HepG2 (cell line): ENCODE data around the gene EFCAB14. TPM values are rescaled to one million over a fixed set of nuclear protein-coding genes. Genes with fewer than 3 reads are reported as not detected.

Experiments
- AGO2 ChIP-seq: fragments of 200-400 bp; formaldehyde crosslinking; optimal IDR thresholded peaks from 2 replicates; pipeline ENCODE3; 2017; ENCODE audit warnings: mild to moderate bottlenecking, low read depth, low read length, moderate library complexity
- CSRNP2 ChIP-seq: sonication (generic); formaldehyde crosslinking; conservative IDR thresholded peaks from 2 replicates; pipeline ENCODE4 v1.8.0; 2022; ENCODE audit warnings: low read depth, missing genetic modification reagents
- JUN ChIP-seq: sonication (generic); formaldehyde crosslinking; IDR thresholded peaks from 2 replicates; pipeline ENCODE4 v1.4.0; 2020; ENCODE audit warnings: mild to moderate bottlenecking, missing genetic modification reagents
- KDM6A ChIP-seq: IDR thresholded peaks from 2 replicates; pipeline ENCODE4 v1.6.1; 2016; ENCODE audit warnings: low read depth
- MAX ChIP-seq: IDR thresholded peaks from 2 replicates; pipeline ENCODE4 v1.6.1; 2012; ENCODE audit warnings: inconsistent platforms
- MBD4 ChIP-seq: IDR thresholded peaks from 2 replicates; pipeline ENCODE4 v1.6.1; 2012; ENCODE audit warnings: low read length, inconsistent platforms, borderline replicate concordance
- MBNL3 ChIP-seq: fragments of 250-450 bp; sonication (Bioruptor Pico); conservative IDR thresholded peaks from 2 replicates; pipeline ENCODE4 v1.8.0; 2022; ENCODE audit warnings: mild to moderate bottlenecking, inconsistent platforms
- PBX3 ChIP-seq: sonication (generic); formaldehyde crosslinking; IDR thresholded peaks from 2 replicates; pipeline ENCODE4 v1.8.1; 2023; ENCODE audit warnings: missing genetic modification reagents, inconsistent platforms, borderline replicate concordance
- RFX5 ChIP-seq: IDR thresholded peaks from 2 replicates; pipeline ENCODE4 v1.6.1; 2011; ENCODE audit warnings: low read depth, low read length, improper control_type of control experiment
- RXRA ChIP-seq: sonication (generic); formaldehyde crosslinking; IDR thresholded peaks from 2 replicates; pipeline ENCODE4 v1.5.1; 2020; ENCODE audit warnings: missing genetic modification reagents
- SKI ChIP-seq: fragments of 450-650 bp; IDR thresholded peaks from one replicate; pipeline ENCODE4 v1.6.1; 2018; ENCODE audit warnings: mild to moderate bottlenecking; ENCODE audit not compliant: partially characterized antibody
- SNAI1 ChIP-seq: sonication (generic); formaldehyde crosslinking; IDR thresholded peaks from 2 replicates; pipeline ENCODE4 v1.5.0; 2020; ENCODE audit warnings: mild to moderate bottlenecking, missing genetic modification reagents, borderline replicate concordance
- SRSF1 ChIP-seq: fragments of 200-400 bp; formaldehyde crosslinking; optimal IDR thresholded peaks from 2 replicates; pipeline ENCODE3; 2017; ENCODE audit warnings: mild to moderate bottlenecking, low read depth, low read length, moderate library complexity
- TEAD2 ChIP-seq: sonication (generic); formaldehyde crosslinking; IDR thresholded peaks from 2 replicates; pipeline ENCODE4 v1.9.0; 2021; ENCODE audit warnings: missing genetic modification reagents
- ZBTB8A ChIP-seq: sonication (generic); formaldehyde crosslinking; IDR thresholded peaks from 2 replicates; pipeline ENCODE4 v1.4.0; 2020; ENCODE audit warnings: mild to moderate bottlenecking, low read depth, missing genetic modification reagents, borderline replicate concordance
- ZFP41 ChIP-seq: sonication (generic); formaldehyde crosslinking; IDR thresholded peaks from 2 replicates; pipeline ENCODE4 v1.4.0; 2020; ENCODE audit warnings: mild to moderate bottlenecking, missing genetic modification reagents, borderline replicate concordance
- ZFP90 ChIP-seq: sonication (generic); formaldehyde crosslinking; IDR thresholded peaks from 2 replicates; pipeline ENCODE4 v1.8.0; 2022; ENCODE audit warnings: missing genetic modification reagents, mild to moderate bottlenecking, inconsistent platforms, borderline replicate concordance
- ZMAT5 ChIP-seq: sonication (generic); formaldehyde crosslinking; IDR thresholded peaks from 2 replicates; pipeline ENCODE4 v1.5.0; 2020; ENCODE audit warnings: mild to moderate bottlenecking, low read depth, missing genetic modification reagents, borderline replicate concordance
- ZMYM3 ChIP-seq: sonication (generic); formaldehyde crosslinking; IDR thresholded peaks from 2 replicates; pipeline ENCODE4 v1.5.1; 2020; ENCODE audit warnings: mild to moderate bottlenecking, missing genetic modification reagents
- ZNF512B ChIP-seq: sonication (generic); formaldehyde crosslinking; IDR thresholded peaks from 2 replicates; pipeline ENCODE4 v1.5.1; 2020; ENCODE audit warnings: missing genetic modification reagents, mild to moderate bottlenecking, borderline replicate concordance
- ZNF572 ChIP-seq: sonication (generic); formaldehyde crosslinking; IDR thresholded peaks from 2 replicates; pipeline ENCODE4 v1.5.1; 2020; ENCODE audit warnings: mild to moderate bottlenecking, missing genetic modification reagents
- polyA plus RNA-seq, 8 experiments: library from polyadenylated mRNA; depleted of rRNA in 3 of 8; stranded (reverse) in 7 of 8; unstranded in 1 of 8; fragments of >200 nt; fragmentation: Illumina TruSeq in 4 of 8; extraction: Trizol in 4 of 8; gene quantifications; 2 replicates each; pipeline versions ENCODE4 v1.2.1 to v1.2.3, GENCODE V29; 2011 to 2016; ENCODE audit warnings: low read depth in 4 of 8, missing spikeins in 1 of 8, mixed read lengths in 1 of 8; ENCODE audit not compliant: insufficient read depth in 1 of 8
- total RNA-seq, 5 experiments: library from RNA; depleted of rRNA; stranded (reverse); fragments of >200 nt; fragmentation: Illumina TruSeq; extraction: Trizol; gene quantifications; 2 replicates each; pipeline ENCODE4 v1.2.3, GENCODE V29; 2016; ENCODE audit warnings: low read depth in 1 of 5
- TF ChIP-seq, protein P1 (sequence below): sonication (generic); formaldehyde crosslinking; IDR thresholded peaks from 2 replicates; pipeline ENCODE4 v1.8.0; 2022; ENCODE audit warnings: mild to moderate bottlenecking, missing genetic modification reagents

The EFCAB14 gene
- total and polyA plus RNA-seq, 2 of the 13 experiments (the other 11 are each of a cell fraction or from before 2014, with no cell fraction given), result 13.4 to 17.9 TPM

DNA sequence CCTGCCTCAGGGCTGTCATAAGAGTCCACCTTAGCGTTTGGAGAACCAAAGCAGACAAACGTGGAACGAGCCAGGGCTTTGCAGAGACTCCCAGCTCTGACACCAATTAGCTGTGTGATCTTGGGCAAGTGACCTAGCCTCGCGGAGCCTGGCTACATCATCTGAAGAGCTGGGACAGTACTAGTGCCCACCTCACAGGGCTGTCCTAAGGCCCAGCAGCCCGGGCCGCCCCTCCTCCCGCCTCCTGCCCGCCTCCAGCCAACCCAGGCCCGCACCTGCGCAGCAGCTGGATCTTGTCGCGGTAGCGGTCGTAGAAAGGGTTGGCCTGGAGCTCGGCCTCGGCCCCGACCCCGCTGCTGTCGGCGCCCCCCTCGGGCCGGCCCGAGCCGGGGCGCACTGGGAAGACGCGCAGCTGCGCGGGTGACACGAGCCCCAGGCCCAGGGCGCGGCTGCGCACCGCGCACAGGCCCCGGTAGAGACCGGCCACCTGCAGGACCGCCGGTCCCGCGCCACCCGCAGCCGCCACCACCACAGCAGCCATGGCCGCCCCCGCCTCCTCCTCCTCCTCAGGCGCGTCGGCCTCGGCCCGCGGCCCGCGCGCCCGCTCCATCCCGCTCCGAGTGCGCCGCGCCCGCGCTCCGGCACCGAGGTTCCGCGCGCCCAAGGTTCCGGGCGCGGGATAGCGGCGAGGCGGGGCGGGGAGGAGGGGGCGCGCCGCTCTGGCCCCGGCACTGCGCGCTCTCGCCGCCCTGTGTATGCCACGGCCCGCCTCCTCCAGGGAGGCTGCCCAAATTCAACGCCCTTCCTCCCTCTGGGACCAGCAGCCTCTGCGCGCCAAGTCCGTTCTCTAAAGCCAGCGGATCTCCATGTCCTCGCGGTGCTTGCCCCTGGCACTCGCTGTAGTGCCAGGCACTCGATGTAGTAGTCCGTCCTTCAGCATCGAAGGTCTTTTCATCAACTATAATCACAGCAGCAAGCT lies 50.8 kb downstream of the EFCAB14 start, which contains the start of gene ATPAF1 (continued):
- TF ChIP-seq ZNF512B (CRISPR knock-in tag) (no peak), SKI (no peak), AGO2 (peak; percentile 63), ZMYM3 (CRISPR knock-in tag) (peak; percentile 51; the same call in 1 of the 2 replicates), MBNL3 (no peak), ZMAT5 (CRISPR knock-in tag) (no peak), RXRA (CRISPR knock-in tag) (no peak), ZFP41 (no peak), RFX5 (no peak), JUN (CRISPR knock-in tag) (no peak), ZFP90 (CRISPR knock-in tag) (no peak), SNAI1 (CRISPR knock-in tag) (no peak), TEAD2 (CRISPR knock-in tag) (no peak), ZNF572 (CRISPR knock-in tag) (no peak), MAX (peak; percentile 55), PBX3 (no peak), CSRNP2 (CRISPR knock-in tag) (no peak), SRSF1 (no peak), MBD4 (no peak), ZBTB8A (CRISPR knock-in tag) (no peak), KDM6A (CRISPR knock-in tag) (no peak)
- TF ChIP-seq, protein P1, sequence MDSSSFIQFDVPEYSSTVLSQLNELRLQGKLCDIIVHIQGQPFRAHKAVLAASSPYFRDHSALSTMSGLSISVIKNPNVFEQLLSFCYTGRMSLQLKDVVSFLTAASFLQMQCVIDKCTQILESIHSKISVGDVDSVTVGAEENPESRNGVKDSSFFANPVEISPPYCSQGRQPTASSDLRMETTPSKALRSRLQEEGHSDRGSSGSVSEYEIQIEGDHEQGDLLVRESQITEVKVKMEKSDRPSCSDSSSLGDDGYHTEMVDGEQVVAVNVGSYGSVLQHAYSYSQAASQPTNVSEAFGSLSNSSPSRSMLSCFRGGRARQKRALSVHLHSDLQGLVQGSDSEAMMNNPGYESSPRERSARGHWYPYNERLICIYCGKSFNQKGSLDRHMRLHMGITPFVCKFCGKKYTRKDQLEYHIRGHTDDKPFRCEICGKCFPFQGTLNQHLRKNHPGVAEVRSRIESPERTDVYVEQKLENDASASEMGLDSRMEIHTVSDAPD (CRISPR knock-in tag), result no peak
